Sigmoid colon (tissue), 7 donors: ENCODE data around the gene KCNQ5. TPM values are rescaled to one million over a fixed set of nuclear protein-coding genes. Genes with fewer than 3 reads are reported as not detected.

ENCODE experiments used
- DNase-seq: peaks from one replicate; pipeline ENCODE4 v3.0.0-alpha.2; 2019
- H3K27ac ChIP-seq, 4 donors: fragments of 200-600 bp; sonication (generic); one replicate each; pipeline ENCODE4 v1.5.1; 2016 to 2019; ENCODE audit warnings: mild to moderate bottlenecking in 1 of 4
- H3K27me3 ChIP-seq, 3 donors: fragments of 200-600 bp; sonication (generic); one replicate each; pipeline ENCODE4 v1.5.1; 2019; ENCODE audit warnings: mild to moderate bottlenecking in 1 of 3
- H3K36me3 ChIP-seq, 4 donors: fragments of 200-600 bp; sonication (generic); one replicate each; pipeline ENCODE4 v1.5.1; 2016 to 2019
- H3K4me1 ChIP-seq, 4 donors: fragments of 200-600 bp; sonication (generic); one replicate each; pipeline ENCODE4 v1.5.1; 2017 to 2019
- H3K4me3 ChIP-seq, 4 donors: fragments of 200-600 bp; sonication (generic); one replicate each; pipeline ENCODE4 v1.5.1; 2017 to 2019; ENCODE audit warnings: mild to moderate bottlenecking in 2 of 4, moderate library complexity in 1 of 4
- H3K9me3 ChIP-seq, 4 donors: fragments of 200-600 bp in 3 of 4; sonication (generic) in 3 of 4; one replicate each; pipeline versions ENCODE4 v1.5.1 to v1.6.1; 2013 to 2019
- EP300 ChIP-seq, 4 donors: sonication (generic); formaldehyde crosslinking; IDR thresholded peaks; one replicate each; pipeline ENCODE4 v1.6.1; 2017; ENCODE audit warnings: antibody characterized with exemption in 4 of 4
- POLR2A ChIP-seq, 2 donors: fragments of 450-650 bp; IDR thresholded peaks; one replicate each; pipeline ENCODE4 v1.6.1; 2016; ENCODE audit warnings: antibody characterized with exemption in 2 of 2, mild to moderate bottlenecking in 2 of 2, moderate library complexity in 2 of 2
- POLR2AphosphoS5 ChIP-seq, 4 donors: sonication (generic); formaldehyde crosslinking; IDR thresholded peaks; one replicate each; pipeline ENCODE4 v1.6.1; 2017; ENCODE audit warnings: antibody characterized with exemption in 4 of 4
- WGBS, 2 donors: extraction: QIAGEN DNeasy Blood & Tissue Kit; methylation state at CpG; one replicate each; pipeline ENCODE4 v1.1.7; 2013; 5-methylcytosine and 5-hydroxymethylcytosine counted together
- intact Hi-C: fragments of 100-400 bp; cut with DNase I; formaldehyde crosslinking; loops from one replicate; pipeline ENCODE4 v1.15.1; 2023
- polyA plus RNA-seq, 3 donors: library from polyadenylated mRNA; stranded (reverse); fragments of 200-250 nt; gene quantifications; one replicate each; pipeline ENCODE4 v1.2.3, GENCODE V29; 2013
- total RNA-seq, 4 donors: library from RNA; depleted of rRNA; stranded (reverse); fragments of >200 nt; gene quantifications; one replicate each; pipeline ENCODE4 v1.1.0, GENCODE V29; 2016
- TF ChIP-seq, protein P1 (sequence below), 4 experiments: fragments of 450-650 bp in 3 of 4; fragments of 200-600 bp in 1 of 4; IDR thresholded peaks; one replicate each; pipeline ENCODE4 v1.5.1; 2016 to 2019; ENCODE audit warnings: antibody characterized with exemption in 4 of 4, mild to moderate bottlenecking in 3 of 4, moderate library complexity in 2 of 4
- donor health status: healthy with polysubstance abuse.
- donor health status: Bipolar disorder and iron deficiency.
- donor health status: healthy.

The KCNQ5 gene
- total and polyA plus RNA-seq, 7 donors, result 0.49 to 2.1 (median 1.1) TPM; not detected in 2

DNA sequence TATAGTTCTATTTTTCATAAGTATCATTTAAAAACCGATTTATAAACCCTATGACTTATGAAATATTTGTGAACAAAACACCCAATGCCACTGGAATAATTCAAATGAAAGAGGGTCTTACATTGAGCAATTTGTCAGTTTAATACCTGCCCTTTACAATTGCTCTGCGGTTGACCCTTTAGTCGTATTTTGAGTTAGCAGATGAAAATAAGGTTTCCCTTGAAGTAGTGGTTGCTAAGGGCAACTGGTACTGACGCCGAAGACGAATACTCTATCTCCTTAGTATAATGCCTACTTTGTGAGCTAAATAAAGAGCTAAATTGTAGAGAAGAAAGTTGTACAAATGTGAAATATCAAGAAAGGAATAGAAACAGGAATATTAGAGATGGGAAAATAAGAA is 69.4 kb downstream of the KCNQ5 start:
- WGBS, 2 donors, result 84 to 85% methylated on average over 6 of the region's 6 CpGs

DNA sequence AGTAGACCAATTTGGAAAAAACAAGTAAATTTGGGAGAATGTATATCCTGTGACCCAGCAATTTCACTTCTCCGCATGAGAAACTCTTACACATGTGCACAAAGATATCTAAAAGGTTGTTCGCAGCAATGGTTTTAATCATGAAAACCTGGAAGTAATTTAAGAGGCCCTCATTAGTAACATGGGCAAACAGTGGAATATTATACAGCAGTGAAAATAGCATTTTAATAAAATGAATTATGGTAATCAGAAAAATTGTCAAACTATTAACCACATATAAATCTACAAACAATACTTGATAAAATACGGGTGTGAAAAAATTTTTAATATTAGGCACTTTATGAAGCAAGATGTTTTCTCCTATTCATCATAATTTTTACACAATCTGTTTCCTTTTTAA is 74.2 kb downstream of the KCNQ5 start:
- DNase-seq, result no peak
- WGBS, 2 donors, result 92 to 97% methylated on average over 3 of the region's 3 CpGs
- H3K36me3 ChIP-seq, result no peaks in the 10 kb centered on the region
- no peak overlapping the region for H3K4me3 ChIP-seq
- H3K27me3 ChIP-seq, result no peaks in the 10 kb centered on the region
- intact Hi-C loops, result no loop called here
- TF ChIP-seq, protein P1, sequence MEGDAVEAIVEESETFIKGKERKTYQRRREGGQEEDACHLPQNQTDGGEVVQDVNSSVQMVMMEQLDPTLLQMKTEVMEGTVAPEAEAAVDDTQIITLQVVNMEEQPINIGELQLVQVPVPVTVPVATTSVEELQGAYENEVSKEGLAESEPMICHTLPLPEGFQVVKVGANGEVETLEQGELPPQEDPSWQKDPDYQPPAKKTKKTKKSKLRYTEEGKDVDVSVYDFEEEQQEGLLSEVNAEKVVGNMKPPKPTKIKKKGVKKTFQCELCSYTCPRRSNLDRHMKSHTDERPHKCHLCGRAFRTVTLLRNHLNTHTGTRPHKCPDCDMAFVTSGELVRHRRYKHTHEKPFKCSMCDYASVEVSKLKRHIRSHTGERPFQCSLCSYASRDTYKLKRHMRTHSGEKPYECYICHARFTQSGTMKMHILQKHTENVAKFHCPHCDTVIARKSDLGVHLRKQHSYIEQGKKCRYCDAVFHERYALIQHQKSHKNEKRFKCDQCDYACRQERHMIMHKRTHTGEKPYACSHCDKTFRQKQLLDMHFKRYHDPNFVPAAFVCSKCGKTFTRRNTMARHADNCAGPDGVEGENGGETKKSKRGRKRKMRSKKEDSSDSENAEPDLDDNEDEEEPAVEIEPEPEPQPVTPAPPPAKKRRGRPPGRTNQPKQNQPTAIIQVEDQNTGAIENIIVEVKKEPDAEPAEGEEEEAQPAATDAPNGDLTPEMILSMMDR (IDR thresholded peaks at IDR 0.05), result no peak
- no peak for TF ChIP-seq EP300 (IDR thresholded peaks at IDR 0.05)
- TF ChIP-seq POLR2AphosphoS5 (IDR thresholded peaks at IDR 0.05), result no peak
- no peak for TF ChIP-seq POLR2A (IDR thresholded peaks at IDR 0.05)
- H3K4me1 ChIP-seq, result no peaks in the 10 kb centered on the region
- no peak overlapping the region for H3K27ac ChIP-seq
- no peaks in the 10 kb centered on the region for H3K9me3 ChIP-seq

More for the DNA sequence above, 69.4 kb downstream of the KCNQ5 start:
- TF ChIP-seq EP300 (IDR thresholded peaks at IDR 0.05), result no peak
- TF ChIP-seq POLR2AphosphoS5 (IDR thresholded peaks at IDR 0.05), result no peak
- TF ChIP-seq, protein P1 (IDR thresholded peaks at IDR 0.05), result no peak
- TF ChIP-seq POLR2A (IDR thresholded peaks at IDR 0.05), result no peak
- Histone ChIP-seq H3K4me3 (no peak overlapping the region), H3K36me3 (no peaks in the 10 kb centered on the region), H3K4me1 (no peaks in the 10 kb centered on the region), H3K9me3 (no peaks in the 10 kb centered on the region), H3K27me3 (no peaks in the 10 kb centered on the region), H3K27ac (no peak overlapping the region)
- no peak for DNase-seq
- intact Hi-C loops, result no loop called here

DNA sequence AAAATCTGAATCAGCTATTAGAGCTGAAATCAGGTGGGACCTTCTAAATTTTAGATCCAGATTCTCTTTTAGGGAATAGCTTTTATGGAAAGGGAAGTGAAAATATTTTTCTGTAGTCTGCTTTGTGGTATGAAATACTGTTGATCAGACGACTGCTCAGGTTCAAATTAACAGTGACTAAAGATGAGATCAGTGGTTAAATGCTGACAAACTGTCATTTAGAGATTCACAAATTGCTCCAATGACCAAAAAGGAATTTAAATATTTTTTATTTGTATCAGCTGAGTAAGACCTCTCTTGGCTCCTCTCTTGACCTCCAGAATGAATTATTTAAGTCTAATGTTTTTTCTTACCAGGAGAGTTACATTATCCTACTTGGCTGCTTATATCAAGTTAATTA is 77.3 kb downstream of the KCNQ5 start:
- no peak overlapping the region for H3K4me3 ChIP-seq
- WGBS, 2 donors, result 63 to 66% methylated on average over 1 of the region's 1 CpG
- no peak overlapping the region for H3K27ac ChIP-seq
- no peak for TF ChIP-seq POLR2A (IDR thresholded peaks at IDR 0.05)
- TF ChIP-seq POLR2AphosphoS5 (IDR thresholded peaks at IDR 0.05), result no peak
- no peak for TF ChIP-seq EP300 (IDR thresholded peaks at IDR 0.05)
- TF ChIP-seq, protein P1 (IDR thresholded peaks at IDR 0.05), result no peak
- no peak for DNase-seq
- H3K36me3 ChIP-seq, result no peaks in the 10 kb centered on the region
- no peaks in the 10 kb centered on the region for H3K9me3 ChIP-seq
- no peaks in the 10 kb centered on the region for H3K4me1 ChIP-seq
- no peaks in the 10 kb centered on the region for H3K27me3 ChIP-seq
- intact Hi-C loops, result no loop called here

DNA sequence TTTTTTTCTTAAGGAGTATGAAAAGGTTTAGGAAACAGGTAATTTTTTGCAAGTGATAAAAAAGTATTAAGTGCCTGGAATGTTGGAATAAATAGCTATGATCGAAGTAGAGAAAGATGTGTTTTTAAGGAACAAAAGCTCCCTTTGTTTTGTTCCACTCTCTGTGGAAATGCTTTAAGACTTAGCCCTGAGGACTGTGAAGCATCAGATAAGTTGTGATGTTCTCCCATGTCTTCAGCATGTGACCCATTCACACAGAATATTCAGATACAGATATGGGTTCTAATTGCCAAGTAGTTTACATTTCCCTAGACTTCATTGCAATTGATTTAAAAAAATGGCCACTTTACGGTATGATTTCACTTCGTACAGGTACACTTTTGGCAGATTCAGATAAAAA is 80.6 kb downstream of the KCNQ5 start:
- no peak overlapping the region for H3K27ac ChIP-seq
- no peaks in the 10 kb centered on the region for H3K36me3 ChIP-seq
- no peaks in the 10 kb centered on the region for H3K9me3 ChIP-seq
- TF ChIP-seq POLR2A (IDR thresholded peaks at IDR 0.05), result no peak
- no peak for TF ChIP-seq EP300 (IDR thresholded peaks at IDR 0.05)
- TF ChIP-seq, protein P1 (IDR thresholded peaks at IDR 0.05), result no peak
- TF ChIP-seq POLR2AphosphoS5 (IDR thresholded peaks at IDR 0.05), result no peak
- 86 to 89% methylated on average over 3 of the region's 3 CpGs for WGBS, 2 donors
- H3K4me1 ChIP-seq, result no peaks in the 10 kb centered on the region
- intact Hi-C loops, result no loop called here
- no peak for DNase-seq
- no peaks in the 10 kb centered on the region for H3K27me3 ChIP-seq
- no peak overlapping the region for H3K4me3 ChIP-seq

DNA sequence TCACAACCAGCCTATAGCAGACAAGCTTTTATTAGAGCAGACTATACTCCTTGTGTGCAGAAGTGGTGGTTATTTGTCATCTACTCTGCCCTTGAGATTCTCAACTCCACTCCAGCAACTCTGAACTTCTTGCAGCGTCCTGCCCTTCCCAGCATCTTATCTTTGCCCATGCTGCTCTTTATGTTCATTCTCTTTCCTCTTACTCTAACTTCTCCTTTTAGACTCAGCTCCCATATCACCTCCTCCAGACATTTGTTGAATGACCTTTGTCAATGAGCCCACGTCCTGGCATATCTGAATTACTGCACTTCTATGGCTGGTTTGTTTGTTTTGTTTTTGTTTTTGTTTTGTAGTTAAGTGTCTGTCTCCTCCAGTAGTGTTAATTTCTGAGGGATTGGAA is 81.2 kb downstream of the KCNQ5 start:
- TF ChIP-seq POLR2A (IDR thresholded peaks at IDR 0.05) (no peak), EP300 (IDR thresholded peaks at IDR 0.05) (no peak), POLR2AphosphoS5 (IDR thresholded peaks at IDR 0.05) (no peak)
- TF ChIP-seq, protein P1 (IDR thresholded peaks at IDR 0.05), result no peak
- Histone ChIP-seq H3K36me3 (no peaks in the 10 kb centered on the region), H3K4me1 (no peaks in the 10 kb centered on the region), H3K4me3 (no peak overlapping the region), H3K27me3 (no peaks in the 10 kb centered on the region), H3K27ac (no peak overlapping the region), H3K9me3 (no peaks in the 10 kb centered on the region)
- no peak for DNase-seq
- intact Hi-C loops, result no loop called here
- WGBS, 2 donors, result 12 to 61% methylated on average over 2 of the region's 2 CpGs
